WTC11 (cell line): ENCODE measurements around the gene RBPMS2. TPM values are rescaled to one million over a fixed set of nuclear protein-coding genes. Genes with fewer than 3 reads are reported as not detected.

Source experiments
- ARID4B ChIP-seq: sonication (generic); formaldehyde crosslinking; IDR thresholded peaks from 2 replicates; pipeline ENCODE4 v1.8.0; 2023; ENCODE audit warnings: missing genetic modification reagents, mild to moderate bottlenecking, borderline replicate concordance
- ATF2 ChIP-seq: sonication (generic); formaldehyde crosslinking; IDR thresholded peaks from 2 replicates; pipeline ENCODE4 v1.8.1; 2022; ENCODE audit warnings: low read depth, missing genetic modification reagents, borderline replicate concordance
- CREM ChIP-seq: sonication (generic); formaldehyde crosslinking; IDR thresholded peaks from 2 replicates; pipeline ENCODE4 v1.8.1; 2022; ENCODE audit warnings: mild to moderate bottlenecking, missing genetic modification reagents, moderate library complexity
- CTCF ChIP-seq: fragments of 200-600 bp; IDR thresholded peaks from 2 replicates; pipeline ENCODE4 v1.8.0; 2022; ENCODE audit warnings: antibody characterized with exemption
- E2F5 ChIP-seq: sonication (generic); formaldehyde crosslinking; IDR thresholded peaks from 2 replicates; pipeline ENCODE4 v1.8.1; 2022; ENCODE audit warnings: mild to moderate bottlenecking, moderate library complexity, missing genetic modification reagents
- ERG ChIP-seq: fragments of 250-450 bp; sonication (Bioruptor Pico); IDR thresholded peaks from 2 replicates; pipeline ENCODE4 v1.8.0; 2021; ENCODE audit warnings: mild to moderate bottlenecking
- FOXJ3 ChIP-seq: sonication (generic); formaldehyde crosslinking; IDR thresholded peaks from 2 replicates; pipeline ENCODE4 v1.9.0; 2021; ENCODE audit warnings: missing genetic modification reagents, mild to moderate bottlenecking, borderline replicate concordance
- GTF2I ChIP-seq: fragments of 250-450 bp; sonication (Bioruptor Pico); conservative IDR thresholded peaks from 2 replicates; pipeline ENCODE4 v1.4.0; 2021; ENCODE audit warnings: mild to moderate bottlenecking
- HMGA2 ChIP-seq: fragments of 250-450 bp; sonication (Bioruptor Pico); IDR thresholded peaks from 2 replicates; pipeline ENCODE4 v1.4.0; 2021; ENCODE audit warnings: mild to moderate bottlenecking, moderate library complexity
- KAT7 ChIP-seq: sonication (generic); formaldehyde crosslinking; IDR thresholded peaks from 2 replicates; pipeline ENCODE4 v1.8.1; 2023; ENCODE audit warnings: missing genetic modification reagents, mild to moderate bottlenecking, borderline replicate concordance
- NFYB ChIP-seq: sonication (generic); formaldehyde crosslinking; conservative IDR thresholded peaks from 2 replicates; pipeline ENCODE4 v1.8.0; 2022; ENCODE audit warnings: low read depth, missing genetic modification reagents
- NR2C2 ChIP-seq: sonication (generic); formaldehyde crosslinking; IDR thresholded peaks from 2 replicates; pipeline ENCODE4 v1.8.0; 2022; ENCODE audit warnings: mild to moderate bottlenecking, missing genetic modification reagents
- NR3C1 ChIP-seq: sonication (generic); formaldehyde crosslinking; conservative IDR thresholded peaks from 2 replicates; pipeline ENCODE4 v1.8.1; 2023; ENCODE audit warnings: low read depth, mild to moderate bottlenecking, missing genetic modification reagents
- SMAD3 ChIP-seq: sonication (generic); formaldehyde crosslinking; IDR thresholded peaks from 2 replicates; pipeline ENCODE4 v1.8.0; 2022; ENCODE audit warnings: missing genetic modification reagents, mild to moderate bottlenecking, borderline replicate concordance
- SMAD4 ChIP-seq: sonication (generic); formaldehyde crosslinking; IDR thresholded peaks from 2 replicates; pipeline ENCODE4 v1.8.0; 2022; ENCODE audit warnings: mild to moderate bottlenecking, missing genetic modification reagents
- TP53 ChIP-seq: sonication (generic); formaldehyde crosslinking; IDR thresholded peaks from 2 replicates; pipeline ENCODE4 v1.8.1; 2023; ENCODE audit warnings: mild to moderate bottlenecking, missing genetic modification reagents
- ZNF121 ChIP-seq: sonication (generic); formaldehyde crosslinking; IDR thresholded peaks from 2 replicates; pipeline ENCODE4 v1.8.0; 2023; ENCODE audit warnings: missing genetic modification reagents
- ZNF281 ChIP-seq: sonication (generic); formaldehyde crosslinking; IDR thresholded peaks from 2 replicates; pipeline ENCODE4 v1.8.0; 2023; ENCODE audit warnings: mild to moderate bottlenecking, missing genetic modification reagents
- ZNF532 ChIP-seq: fragments of 250-450 bp; sonication (Bioruptor Pico); IDR thresholded peaks from 2 replicates; pipeline ENCODE4 v1.9.0; 2021; ENCODE audit warnings: mild to moderate bottlenecking, borderline replicate concordance
- ZSCAN18 ChIP-seq: fragments of 250-450 bp; sonication (Bioruptor Pico); IDR thresholded peaks from 2 replicates; pipeline ENCODE4 v2.1.2; 2022; ENCODE audit warnings: mild to moderate bottlenecking, moderate library complexity
- total RNA-seq: library from RNA; stranded (reverse); gene quantifications from 3 replicates; pipeline ENCODE4 v1.2.3, GENCODE V29; 2021

RBPMS2 gene
- total RNA-seq, 1 experiment from 2014 or later, result 195 TPM

- TF ChIP-seq CTCF (no peak), E2F5 (no peak), SMAD4 (CRISPR knock-in tag) (no peak), NR2C2 (CRISPR knock-in tag) (no peak), SMAD3 (no peak), ZSCAN18 (no peak), HMGA2 (no peak), FOXJ3 (CRISPR knock-in tag) (no peak), ARID4B (CRISPR knock-in tag) (0 out of 2 replicates have a peak, but pooled peaks have one; percentile 41), CREM (no peak), ZNF532 (CRISPR knock-in tag) (0 out of 2 replicates have a peak, but pooled peaks have one; percentile 43), ATF2 (CRISPR knock-in tag) (no peak), ERG (CRISPR knock-in tag) (no peak), NFYB (CRISPR knock-in tag) (no peak), ZNF121 (CRISPR knock-in tag) (no peak), TP53 (CRISPR knock-in tag) (0 out of 2 replicates have a peak, but pooled peaks have one; percentile 57), GTF2I (CRISPR knock-in tag) (no peak), ZNF281 (CRISPR knock-in tag) (0 out of 2 replicates have a peak, but pooled peaks have one; percentile 40), KAT7 (no peak), NR3C1 (CRISPR knock-in tag) (no peak)
Observed at GRCh38 chr15:64699751-64700388, 75.5 kb downstream of the RBPMS2 start (continued).
